GM13977 (cell line): ENCODE measurements around the gene ZBTB45.

Experiments
- DNase-seq: peaks from one replicate; pipeline ENCODE4 v3.0.0; 2012; ENCODE audit warnings: low spot score
- in situ Hi-C: fragments of 300-500 bp; cut with MboI; formaldehyde crosslinking; loops from one replicate; pipeline ENCODE4 v1.12.0; 2022; ENCODE audit warnings: low sequenced_read_pairs, low pct_unique_long_range_greater_than_20kb, mixed read lengths, inconsistent platforms; ENCODE audit not compliant: unreplicated experiment
- TF ChIP-seq, protein P1 (sequence below): IDR thresholded peaks from 2 replicates; pipeline ENCODE4 v1.5.1; 2012; ENCODE audit warnings: mild to moderate bottlenecking, control low read depth; ENCODE audit not compliant: insufficient read depth; ENCODE audit errors: extremely low read depth, missing control alignments

The ZBTB45 gene

GRCh38 chr19:58477130-58477529 lies 42.5 kb downstream of the ZBTB45 start:
- no peak for DNase-seq
- TF ChIP-seq, protein P1, sequence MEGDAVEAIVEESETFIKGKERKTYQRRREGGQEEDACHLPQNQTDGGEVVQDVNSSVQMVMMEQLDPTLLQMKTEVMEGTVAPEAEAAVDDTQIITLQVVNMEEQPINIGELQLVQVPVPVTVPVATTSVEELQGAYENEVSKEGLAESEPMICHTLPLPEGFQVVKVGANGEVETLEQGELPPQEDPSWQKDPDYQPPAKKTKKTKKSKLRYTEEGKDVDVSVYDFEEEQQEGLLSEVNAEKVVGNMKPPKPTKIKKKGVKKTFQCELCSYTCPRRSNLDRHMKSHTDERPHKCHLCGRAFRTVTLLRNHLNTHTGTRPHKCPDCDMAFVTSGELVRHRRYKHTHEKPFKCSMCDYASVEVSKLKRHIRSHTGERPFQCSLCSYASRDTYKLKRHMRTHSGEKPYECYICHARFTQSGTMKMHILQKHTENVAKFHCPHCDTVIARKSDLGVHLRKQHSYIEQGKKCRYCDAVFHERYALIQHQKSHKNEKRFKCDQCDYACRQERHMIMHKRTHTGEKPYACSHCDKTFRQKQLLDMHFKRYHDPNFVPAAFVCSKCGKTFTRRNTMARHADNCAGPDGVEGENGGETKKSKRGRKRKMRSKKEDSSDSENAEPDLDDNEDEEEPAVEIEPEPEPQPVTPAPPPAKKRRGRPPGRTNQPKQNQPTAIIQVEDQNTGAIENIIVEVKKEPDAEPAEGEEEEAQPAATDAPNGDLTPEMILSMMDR: no peak
- in situ Hi-C loops: no loop called here

DNA sequence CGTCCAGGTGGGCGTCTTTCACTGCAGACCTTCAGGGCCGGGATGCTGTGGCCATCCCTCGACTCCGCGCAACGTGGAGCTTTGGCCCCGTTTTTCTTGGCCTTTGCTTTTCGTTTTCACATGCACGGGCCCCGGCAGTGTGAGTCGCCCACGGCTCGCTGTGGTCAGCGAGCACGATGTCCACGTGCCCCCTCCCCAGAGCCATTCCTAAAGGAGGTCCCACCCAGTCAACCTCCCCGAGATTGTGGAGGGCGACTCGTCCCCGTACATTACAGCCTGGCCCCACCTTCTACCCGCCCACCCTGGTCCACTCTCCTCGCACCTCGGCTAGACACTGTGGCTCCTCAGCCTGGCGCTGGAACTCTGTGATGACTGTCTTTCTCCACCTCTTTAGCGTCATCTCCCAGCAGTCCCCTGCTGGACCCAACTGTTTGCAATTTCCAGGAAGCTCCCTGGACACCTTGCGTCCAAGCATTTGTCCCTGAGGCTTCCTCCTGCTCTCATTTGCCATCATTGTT lies 43.1 kb downstream of the ZBTB45 start:
- DNase-seq: no peak
- in situ Hi-C loops: no loop called here
- TF ChIP-seq, protein P1: no peak

GRCh38 chr19:58475714-58476497 lies 43.7 kb downstream of the ZBTB45 start, which contains the start of gene ZNF446:
Gene ZNF446 (plus strand): TSS chr19:58476352. CDS start chr19:58477219, 867 bp downstream.
- DNase-seq: peak; percentile 97
- TF ChIP-seq, protein P1: no peak
- in situ Hi-C loops: no loop called here

GRCh38 chr19:58474997-58475713 lies 44.5 kb downstream of the ZBTB45 start:
- TF ChIP-seq, protein P1: no peak
- peak; percentile 65 for DNase-seq
- in situ Hi-C loops: no loop called here

GRCh38 chr19:58474291-58474996 lies 45.2 kb downstream of the ZBTB45 start:
- no peak for DNase-seq
- TF ChIP-seq, protein P1: no peak
- in situ Hi-C loops: no loop called here

DNA sequence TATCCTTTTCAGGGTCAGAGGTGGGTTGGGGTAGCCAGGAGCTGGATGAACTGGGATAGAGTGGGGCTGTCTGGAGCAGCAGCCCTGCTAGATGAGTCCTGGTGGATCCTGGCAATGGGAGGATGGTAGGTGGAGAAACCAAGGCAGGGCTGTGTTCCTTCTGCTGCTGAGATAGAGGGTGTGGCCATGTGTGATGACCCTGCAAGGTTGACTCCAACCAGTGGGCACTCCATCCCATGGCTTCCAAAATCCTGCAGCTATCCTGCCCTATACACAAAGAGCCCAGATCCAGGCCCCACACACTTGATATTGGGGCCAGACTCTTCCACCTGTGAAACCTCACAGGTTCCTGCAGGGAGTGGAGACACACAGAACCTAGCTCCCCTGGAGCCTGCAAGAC lies 45.8 kb downstream of the ZBTB45 start:
- in situ Hi-C loops: no loop called here
- DNase-seq: no peak
- TF ChIP-seq, protein P1: no peak
